NAMALWA (cell line): ENCODE data around the gene ARHGAP44.
"Not testable (repeated sequence)": the region's sequence is repeated elsewhere in the genome, so short reads cannot be mapped to it uniquely, and the experiment has no call there.

Experiments used
- DNase-seq: peaks from one replicate; pipeline ENCODE4 v3.0.0-alpha.2; 2015; ENCODE audit warnings: low spot score

Gene ARHGAP44

GRCh38 chr17:12963505-12963904, 174.2 kb downstream of the ARHGAP44 start:
- DNase-seq: no peak

DNA sequence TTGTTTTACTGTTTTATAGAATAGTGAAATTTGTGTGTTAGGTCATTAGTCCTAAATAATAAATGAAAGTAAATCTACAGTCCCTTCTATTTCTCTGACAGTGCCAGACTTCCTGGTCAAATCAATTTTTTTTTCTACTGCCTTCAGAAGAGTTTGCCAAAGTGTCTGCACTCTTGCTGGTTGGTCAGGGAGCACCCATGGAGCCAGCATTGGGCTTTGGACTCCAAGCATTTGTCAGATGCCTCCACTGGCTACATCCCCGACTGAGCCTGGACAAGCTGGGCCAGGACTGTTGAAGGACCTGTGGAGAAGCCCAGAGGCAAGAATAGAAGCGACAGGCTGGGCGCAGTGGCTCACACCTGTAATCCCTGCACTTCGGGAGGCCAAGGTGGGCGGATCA, 174.9 kb downstream of the ARHGAP44 start:
- no peak for DNase-seq

DNA sequence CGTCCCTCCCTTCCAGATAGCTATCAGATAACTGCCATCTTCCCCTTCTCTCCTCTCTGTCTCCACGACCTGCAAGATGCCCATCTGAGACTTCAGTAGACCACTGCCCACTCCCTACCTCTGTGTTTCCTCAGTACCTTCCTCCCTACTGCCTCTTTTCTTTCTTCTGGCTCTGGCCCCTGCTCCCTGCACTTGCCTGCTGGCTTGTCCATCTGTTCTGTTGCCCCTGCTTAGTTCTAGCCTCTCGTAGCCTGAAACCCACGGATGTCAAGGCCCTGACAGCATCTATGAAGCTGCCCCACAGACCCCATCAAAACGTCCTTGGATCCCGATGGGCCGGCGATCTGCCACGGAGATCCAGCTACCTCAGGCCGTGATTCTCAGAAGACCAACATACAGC, 175.5 kb downstream of the ARHGAP44 start:
- no peak for DNase-seq

DNA sequence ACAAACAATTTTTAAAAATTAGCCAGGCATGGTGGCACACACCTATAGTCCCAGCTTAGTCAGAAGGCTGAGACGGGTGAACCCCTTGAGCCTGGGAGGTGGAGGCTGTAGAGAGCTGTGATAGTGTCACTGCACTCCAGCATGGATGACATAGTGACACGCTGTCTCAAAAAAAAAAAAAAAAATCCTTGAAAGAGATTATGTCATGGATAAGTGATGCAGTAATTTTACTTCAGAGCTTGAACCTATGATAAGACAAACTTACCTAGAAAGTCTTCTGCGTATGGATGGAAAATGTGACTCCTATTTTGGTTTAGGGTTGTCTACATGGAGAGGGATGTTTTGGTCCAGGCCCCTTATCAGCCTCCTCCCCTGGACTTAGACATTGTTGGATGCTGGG, 176.7 kb downstream of the ARHGAP44 start:
- DNase-seq: no peak

DNA sequence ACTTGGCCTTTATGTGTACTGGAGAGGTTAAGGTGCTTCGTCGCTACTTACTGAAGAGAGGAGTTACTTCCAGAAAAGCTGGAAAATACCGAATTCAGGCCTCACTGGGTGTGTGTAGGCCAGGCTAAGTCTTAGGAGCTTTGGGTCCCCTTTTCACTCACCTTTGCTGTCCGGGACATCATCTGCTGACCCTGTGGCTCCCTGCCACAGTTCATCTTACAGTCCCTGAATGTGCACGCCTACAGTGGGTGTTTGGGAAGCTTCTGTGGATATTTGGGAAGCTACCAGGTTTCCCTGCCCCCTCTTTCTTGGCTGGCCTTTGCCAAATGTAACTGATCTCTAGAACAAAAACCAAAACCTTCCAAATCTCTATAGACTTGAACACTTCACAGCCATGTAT, 177.1 kb downstream of the ARHGAP44 start:
- DNase-seq: no peak

GRCh38 chr17:12967962-12968361, 178.7 kb downstream of the ARHGAP44 start:
- no peak for DNase-seq

- no peak for DNase-seq
Observed at GRCh38 chr17:12973496-12974004, 184.3 kb downstream of the ARHGAP44 start.

GRCh38 chr17:12974005-12974531, 184.8 kb downstream of the ARHGAP44 start:
- DNase-seq: no peak

DNA sequence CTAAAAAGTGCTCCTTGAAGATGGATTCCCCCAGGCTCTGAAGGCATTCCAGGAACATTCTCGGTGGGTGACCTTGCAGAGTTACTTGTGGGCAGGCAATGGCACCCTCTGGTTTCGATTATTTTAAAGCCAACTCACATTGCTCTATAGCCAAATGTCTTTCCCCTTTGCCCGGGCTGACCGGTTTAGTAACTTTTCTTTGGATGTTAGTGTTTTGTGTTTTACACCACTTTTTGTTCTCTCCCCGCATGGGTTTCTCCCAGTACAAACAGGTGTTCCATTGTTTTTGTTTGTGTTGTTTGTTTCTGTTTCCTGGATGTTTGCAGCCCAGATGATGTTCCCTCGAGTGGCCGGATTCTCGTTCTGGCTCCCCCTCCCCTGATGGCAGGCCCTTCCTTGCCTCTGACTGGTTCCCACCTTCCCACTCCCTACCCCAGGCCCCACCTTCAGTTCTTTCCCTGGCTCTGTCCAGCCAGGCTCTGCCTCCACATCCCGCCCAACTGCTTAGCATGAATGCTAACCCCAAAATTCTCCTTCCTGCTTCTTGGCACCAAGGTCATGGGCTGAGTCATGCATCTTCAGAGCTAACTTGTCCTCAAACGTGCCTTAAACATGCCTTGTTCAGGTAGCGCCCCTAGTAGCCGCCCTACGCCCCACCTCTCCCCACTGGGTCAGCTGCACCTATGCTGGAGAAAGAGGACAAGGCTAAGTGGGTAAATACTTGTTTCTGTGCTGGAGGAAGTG, 187.9 kb downstream of the ARHGAP44 start:
- DNase-seq: no peak

- DNase-seq: not testable (repeated sequence)
Observed at GRCh38 chr17:12978787-12979186, 189.5 kb downstream of the ARHGAP44 start.

GRCh38 chr17:12979246-12979645, 189.9 kb downstream of the ARHGAP44 start:
- DNase-seq: no peak

DNA sequence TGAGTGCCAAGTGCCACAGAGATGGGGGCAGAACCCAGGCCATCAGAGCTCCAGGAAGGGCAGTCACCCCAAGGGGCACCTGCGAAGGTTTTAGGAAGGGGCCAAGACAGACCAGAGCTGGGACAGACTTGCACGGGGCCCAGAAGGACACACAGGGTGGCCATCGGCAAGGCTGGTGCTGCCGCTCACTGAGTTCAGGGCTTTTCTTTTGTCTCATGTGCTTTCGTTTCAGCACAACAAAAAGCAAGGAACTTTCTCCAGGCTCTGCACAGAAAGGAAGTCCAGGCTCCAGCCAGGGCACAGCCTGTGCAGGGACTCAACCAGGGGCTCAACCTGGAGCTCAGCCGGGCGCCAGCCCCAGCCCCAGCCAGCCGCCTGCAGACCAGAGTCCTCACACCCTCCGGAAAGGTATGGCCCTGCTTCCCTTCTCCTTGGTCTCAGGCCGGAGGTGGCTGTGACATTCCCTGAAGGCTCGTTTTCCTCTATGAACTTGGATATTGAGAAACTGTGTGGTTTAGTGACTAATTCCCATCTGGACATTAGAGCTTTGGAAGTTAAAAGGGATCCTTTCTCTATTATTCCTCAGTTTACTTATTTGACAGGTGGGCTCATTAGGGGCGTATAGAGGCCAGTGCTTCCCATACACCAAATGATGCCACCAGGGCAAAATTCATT, 190.7 kb downstream of the ARHGAP44 start:
- DNase-seq: no peak

- DNase-seq: no peak
Observed at GRCh38 chr17:12982224-12982623, 192.9 kb downstream of the ARHGAP44 start.

- no peak for DNase-seq
Observed at GRCh38 chr17:12983991-12984884, 194.9 kb downstream of the ARHGAP44 start.

DNA sequence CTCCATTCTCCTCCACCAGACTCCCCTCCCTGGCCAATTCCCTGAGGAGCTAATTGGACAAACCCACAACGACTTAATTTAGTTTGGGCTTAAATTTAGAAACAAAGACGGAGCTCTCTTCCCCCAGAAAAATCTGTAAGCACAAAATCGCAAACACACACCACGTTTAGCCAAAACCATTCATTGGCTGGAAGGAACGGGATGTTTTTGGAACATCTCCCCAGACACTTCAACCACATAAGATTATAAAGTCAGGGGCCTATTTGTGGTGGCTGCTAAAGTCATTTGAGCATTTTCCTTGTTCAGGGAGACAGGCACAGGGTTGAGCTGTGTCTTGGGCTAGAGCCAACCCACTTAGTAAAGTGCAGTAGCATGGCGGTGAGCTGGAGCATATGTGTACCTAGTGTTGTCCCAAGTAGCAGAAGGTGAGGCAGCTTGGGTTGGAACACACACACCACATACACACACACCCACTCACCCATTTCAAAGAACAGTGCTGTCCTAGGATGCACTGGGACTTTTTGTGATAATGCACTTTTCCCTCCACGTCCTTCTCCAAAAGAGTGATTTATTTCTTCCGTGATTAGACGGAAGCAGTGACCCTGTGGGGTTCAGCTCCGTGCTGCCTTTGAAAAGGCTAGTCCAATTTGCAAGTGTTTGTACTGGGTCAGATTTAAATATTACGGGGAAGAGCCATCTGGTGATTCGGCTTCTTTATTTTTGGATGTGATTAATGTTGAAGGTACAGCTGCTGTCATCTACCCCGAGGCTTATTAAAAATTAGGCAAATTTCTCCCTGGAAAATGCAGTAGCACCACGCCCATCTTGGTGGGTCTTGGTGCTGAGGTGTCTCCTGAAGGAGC, 196.4 kb downstream of the ARHGAP44 start:
- no peak for DNase-seq

DNA sequence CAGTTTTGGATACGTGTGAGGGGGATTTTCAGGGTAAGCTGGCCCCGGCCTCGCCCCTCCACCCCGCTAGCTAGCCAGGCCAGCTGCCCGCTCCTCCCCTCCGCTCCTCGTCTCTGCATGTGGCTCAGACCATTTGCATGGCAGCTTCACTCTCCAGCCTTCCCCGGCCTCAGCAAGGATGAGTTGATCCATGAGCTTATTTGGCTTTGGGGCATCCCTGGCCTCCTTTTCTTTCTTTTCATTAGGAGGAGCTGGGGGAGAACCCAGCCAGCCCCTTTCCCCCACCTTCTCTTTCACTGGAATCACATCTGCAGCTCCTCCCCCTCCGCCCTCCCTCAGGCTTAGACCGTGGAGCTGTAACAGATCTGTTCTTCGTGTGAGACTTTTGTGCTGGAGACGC, 197.8 kb downstream of the ARHGAP44 start:
- no peak for DNase-seq

- DNase-seq: no peak
Observed at GRCh38 chr17:12990041-12990808, 200.9 kb downstream of the ARHGAP44 start.

DNA sequence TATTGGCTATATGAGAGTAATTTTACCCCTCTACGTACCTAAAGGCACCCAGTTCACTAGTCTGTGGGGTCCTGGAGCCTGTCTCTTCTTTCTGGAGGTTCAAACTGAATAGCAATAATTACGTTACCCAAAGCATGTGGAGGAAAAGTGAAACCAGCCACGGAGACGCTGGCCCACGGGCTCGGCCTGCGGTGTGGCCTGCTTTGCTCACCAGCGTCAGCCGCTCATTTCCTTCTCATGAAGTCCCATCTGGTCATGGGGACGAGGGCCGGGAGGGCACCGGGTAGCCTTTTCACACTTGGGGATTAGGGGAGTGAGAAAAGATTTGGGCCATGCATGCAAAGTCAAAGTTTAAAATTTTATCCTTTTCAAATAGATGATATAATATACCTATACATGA, 201.6 kb downstream of the ARHGAP44 start:
- DNase-seq: no peak

GRCh38 chr17:12992676-12993075, 203.4 kb downstream of the ARHGAP44 start:
- no peak for DNase-seq

DNA sequence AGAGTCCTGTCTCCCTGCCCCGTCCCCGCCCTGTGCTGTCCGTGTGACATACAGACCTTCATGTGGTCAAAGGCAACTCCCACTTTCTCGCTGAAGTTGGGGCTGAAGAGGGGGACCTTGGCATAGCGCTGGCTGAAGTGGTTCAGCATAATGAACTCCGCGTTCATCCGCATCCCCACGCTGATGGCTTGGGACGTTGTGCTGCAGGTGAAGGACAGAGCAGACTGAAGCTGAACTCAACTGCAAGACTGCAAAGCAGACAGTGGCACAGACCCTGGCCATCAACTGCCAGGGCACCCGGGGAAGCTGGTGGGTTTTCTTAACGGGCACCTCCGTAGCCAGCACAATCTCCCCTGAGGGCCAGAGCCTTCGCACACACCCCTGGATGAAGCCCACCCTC, 204.3 kb downstream of the ARHGAP44 start:
- no peak for DNase-seq
